Omental fat pad (tissue), 4 donors: ENCODE measurements around the gene RGS6. TPM values are rescaled to one million over a fixed set of nuclear protein-coding genes. Genes with fewer than 3 reads are reported as not detected.

Experiments
- ATAC-seq: fragments of 150-250 bp; one replicate; pipeline ENCODE4 v1.9.1; 2016; ENCODE audit warnings: mild to moderate bottlenecking, moderate library complexity; ENCODE audit not compliant: low FRiP score
- DNase-seq: peaks from one replicate; pipeline ENCODE4 v3.0.0-alpha.2; 2019; ENCODE audit warnings: low spot score
- CTCF ChIP-seq, 3 donors: fragments of 450-650 bp; IDR thresholded peaks; one replicate each; pipeline ENCODE4 v1.5.1; 2016 to 2017; ENCODE audit warnings: antibody characterized with exemption in 3 of 3, mild to moderate bottlenecking in 3 of 3, moderate library complexity in 2 of 3
- total RNA-seq, 4 donors: library from RNA; depleted of rRNA; stranded (reverse); fragments of >200 nt; gene quantifications; one replicate each; pipeline ENCODE4 v1.1.0, GENCODE V29; 2016

Gene RGS6
- total RNA-seq, 4 donors from 2014 or later = 5.2 to 27.3 (median 6.9) TPM

DNA sequence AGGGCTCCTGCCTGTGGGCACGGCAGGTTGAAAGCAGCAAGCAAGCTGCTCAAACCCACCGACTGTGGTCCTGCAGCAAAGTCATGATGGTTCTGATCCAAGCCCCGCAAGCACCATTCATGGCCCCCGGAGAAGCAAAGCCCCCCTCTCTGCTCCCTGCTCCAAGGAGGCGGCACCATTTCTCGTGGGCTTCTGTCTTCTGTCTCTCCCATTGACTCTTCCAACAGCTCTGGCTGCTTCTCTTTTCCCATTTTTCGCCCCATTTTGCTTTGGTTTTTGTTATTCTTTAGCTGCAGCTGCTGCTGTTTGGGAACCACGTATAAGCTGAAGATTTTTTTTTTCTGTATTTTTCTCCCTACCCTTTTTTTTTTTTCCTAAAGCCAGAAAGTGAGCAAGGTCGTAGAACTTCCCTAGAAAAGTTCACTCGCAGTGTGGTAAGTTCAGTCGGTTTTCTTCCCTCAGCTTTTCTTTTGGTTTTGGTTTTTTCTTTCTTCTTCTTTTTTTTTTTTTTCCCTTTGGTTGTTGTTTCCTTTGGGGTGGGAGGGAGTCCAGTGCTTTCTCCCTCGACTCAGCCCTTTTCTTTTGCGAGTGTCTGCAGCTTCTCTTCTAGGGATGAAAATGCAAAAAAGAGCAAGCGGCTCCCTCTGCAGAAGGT lies 607.6 kb downstream of the RGS6 start:
- TF ChIP-seq CTCF (IDR thresholded peaks at IDR 0.05) = no peak
- DNase-seq (no peak), ATAC-seq (no peak)

- DNase-seq = no peak
- TF ChIP-seq CTCF (IDR thresholded peaks at IDR 0.05) = no peak
Measured at GRCh38 chr14:72540836-72541235, 608.6 kb downstream of the RGS6 start.

DNA sequence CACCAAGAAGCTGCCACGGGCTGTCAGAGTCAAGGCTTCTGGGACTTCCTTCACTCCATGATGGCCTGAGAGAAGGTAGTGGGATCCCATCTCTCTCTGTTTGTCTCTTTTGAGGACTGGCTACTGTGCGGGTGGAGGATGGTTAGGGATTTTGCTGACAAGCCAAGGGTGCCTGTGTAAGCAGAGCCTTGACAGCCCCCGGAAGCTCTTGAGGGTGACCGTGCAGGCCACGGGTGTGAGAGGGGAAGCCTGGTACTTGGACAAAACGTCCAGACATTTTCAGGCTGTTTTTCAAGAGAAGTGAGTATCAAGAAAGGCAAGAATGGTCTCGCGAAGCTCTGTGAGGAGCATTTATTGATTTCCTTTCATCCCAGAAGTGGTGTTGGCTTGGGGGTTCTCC lies 609.3 kb downstream of the RGS6 start:
- ATAC-seq (no peak), DNase-seq (no peak)
- TF ChIP-seq CTCF (IDR thresholded peaks at IDR 0.05) = no peak

More at GRCh38 chr14:72540836-72541235, 608.6 kb downstream of the RGS6 start:
- ATAC-seq = no peak

- no peak for TF ChIP-seq CTCF (IDR thresholded peaks at IDR 0.05)
- ATAC-seq (no peak), DNase-seq (no peak)
Measured at GRCh38 chr14:72543341-72543740, 611.1 kb downstream of the RGS6 start.

DNA sequence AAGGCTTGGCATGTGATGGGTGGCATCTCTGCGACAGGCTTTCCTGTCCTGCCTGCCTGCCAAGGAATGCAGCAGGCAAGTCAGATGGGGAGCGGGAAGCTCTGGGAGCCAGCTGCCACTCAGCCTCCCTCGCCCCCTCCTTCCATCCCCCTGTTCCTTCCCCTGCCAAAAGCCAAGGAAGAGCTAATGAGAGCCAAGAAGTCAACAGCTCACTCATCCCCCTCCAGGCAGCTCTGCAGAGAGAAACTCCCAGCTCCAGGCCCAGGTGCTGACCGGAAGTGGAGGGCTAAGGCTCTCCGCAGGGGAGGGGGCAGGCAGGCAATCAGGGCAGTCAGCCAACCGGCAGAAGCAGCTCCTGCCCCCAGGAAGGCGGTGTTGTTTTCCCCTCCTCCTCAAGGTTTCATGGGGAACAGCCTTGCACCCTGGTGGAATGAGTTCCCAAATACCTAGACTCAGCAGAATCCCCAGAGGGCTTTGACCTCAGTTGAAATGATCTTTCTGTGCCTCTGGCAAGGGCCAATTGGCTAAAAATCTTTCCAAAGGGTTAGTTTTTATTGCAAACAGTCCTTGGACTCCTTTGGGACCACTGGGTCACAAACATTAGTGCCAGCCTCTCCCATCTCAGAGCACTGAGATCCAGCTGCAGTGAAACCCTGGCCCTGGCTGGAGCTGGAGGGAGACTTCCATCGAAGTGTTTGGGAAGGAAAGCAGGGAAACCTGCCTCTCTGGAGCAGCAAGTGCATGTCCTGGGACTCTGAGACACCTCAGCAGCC lies 612.6 kb downstream of the RGS6 start:
- no peak for ATAC-seq
- TF ChIP-seq CTCF (IDR thresholded peaks at IDR 0.05) = no peak
- DNase-seq = no peak

DNA sequence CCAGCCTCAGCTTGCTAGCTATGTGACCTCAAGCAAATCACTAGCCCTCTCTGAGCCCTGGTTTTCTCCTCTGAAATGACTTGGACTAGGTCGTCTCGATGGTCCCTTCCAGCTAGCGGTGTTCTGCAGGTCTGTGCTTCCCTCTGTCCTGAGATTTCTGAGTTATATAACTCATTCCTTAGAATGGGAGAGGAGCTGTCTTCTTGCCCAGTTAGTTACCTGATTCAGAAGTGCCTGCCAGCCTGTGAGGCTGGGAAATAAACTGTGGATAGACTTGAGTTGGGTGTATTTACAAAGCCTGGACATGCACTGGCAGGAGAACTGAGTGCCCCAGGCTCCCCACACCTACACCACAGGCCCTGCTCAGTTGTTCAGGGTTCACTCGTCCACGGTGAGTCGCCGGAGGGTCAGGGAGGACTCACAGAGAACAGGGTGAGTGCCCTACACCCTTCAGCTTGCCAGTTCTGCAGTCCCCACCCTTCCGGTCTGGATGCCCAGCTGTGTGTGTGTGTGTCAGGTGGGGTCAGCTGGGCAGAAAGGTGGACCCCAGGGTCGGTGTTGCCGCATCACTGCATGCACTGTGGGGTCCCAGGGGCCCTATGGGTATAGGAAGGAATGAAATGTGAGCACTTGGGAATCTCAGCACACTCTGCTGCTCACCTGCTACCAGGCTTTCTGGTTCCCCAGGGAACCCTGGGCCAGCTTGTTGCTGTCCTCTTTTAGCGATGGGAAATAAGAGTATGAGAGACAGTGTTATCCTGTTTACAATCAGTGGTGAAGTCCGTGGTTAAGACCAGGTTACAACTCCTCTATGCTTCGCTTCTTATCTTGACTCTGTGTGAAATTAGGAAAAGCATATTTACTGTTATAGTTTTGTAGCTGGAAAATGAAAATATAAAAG lies 613.4 kb downstream of the RGS6 start:
- no peak for ATAC-seq

More for the DNA sequence above, 613.4 kb downstream of the RGS6 start:
- no peak for TF ChIP-seq CTCF (IDR thresholded peaks at IDR 0.05)
- DNase-seq = no peak
